Islet precursor cell (in vitro differentiated cells): ENCODE results near the gene BSN.

ENCODE experiments used
- DNase-seq: peaks from one replicate; pipeline ENCODE4 v3.0.0-alpha.2; 2018

Gene BSN

GRCh38 chr3:49701388-49702077 lies 147.3 kb downstream of the BSN start:
- peak; percentile 73 for DNase-seq

- DNase-seq, result no peak
These were observed 148.4 kb downstream of the BSN start for GRCh38 chr3:49702672-49703071.

- peak; percentile 86 for DNase-seq
These were observed 149.2 kb downstream of the BSN start for GRCh38 chr3:49703443-49703927.

- DNase-seq, result no peak
These were observed 149.7 kb downstream of the BSN start for GRCh38 chr3:49703956-49704355.

GRCh38 chr3:49704629-49705028 lies 150.4 kb downstream of the BSN start:
- no peak for DNase-seq

GRCh38 chr3:49705390-49705960 lies 151.2 kb downstream of the BSN start:
- no peak for DNase-seq

GRCh38 chr3:49706456-49707112 lies 152.3 kb downstream of the BSN start:
- no peak for DNase-seq

- no peak for DNase-seq
These were observed 152.8 kb downstream of the BSN start for GRCh38 chr3:49707113-49707480.

GRCh38 chr3:49709852-49710251 lies 155.6 kb downstream of the BSN start:
- DNase-seq, result no peak

- DNase-seq, result no peak
These were observed 157.2 kb downstream of the BSN start for GRCh38 chr3:49711489-49711888.

- no peak for DNase-seq
These were observed 157.9 kb downstream of the BSN start for GRCh38 chr3:49712166-49712565.

- no peak for DNase-seq
These were observed 158.5 kb downstream of the BSN start for GRCh38 chr3:49712631-49713317.

- DNase-seq, result no peak
These were observed 159.2 kb downstream of the BSN start for GRCh38 chr3:49713336-49714105.

GRCh38 chr3:49714728-49715550 lies 160.7 kb downstream of the BSN start:
- peak; percentile 45 for DNase-seq

- peak; percentile 51 for DNase-seq
These were observed 161.4 kb downstream of the BSN start for GRCh38 chr3:49715611-49716121.

- peak; percentile 31 for DNase-seq
These were observed 161.9 kb downstream of the BSN start for GRCh38 chr3:49716169-49716568.

GRCh38 chr3:49716691-49717210 lies 162.5 kb downstream of the BSN start:
- peak; percentile 47 for DNase-seq

- peak; percentile 52 for DNase-seq
These were observed 163.1 kb downstream of the BSN start for GRCh38 chr3:49717211-49717958.

GRCh38 chr3:49717959-49718857 lies 163.9 kb downstream of the BSN start:
- no peak for DNase-seq

GRCh38 chr3:49718858-49719213 lies 164.6 kb downstream of the BSN start:
- peak; percentile 63 for DNase-seq
